Parathyroid adenoma (tissue), 2 donors: Measurements from ENCODE around the gene HOXA4.

ENCODE experiments used
- H2AFZ ChIP-seq: fragments of 300-600 bp; sonication (generic); one replicate; pipeline ENCODE4 v1.7.0; 2017; ENCODE audit warnings: antibody characterized with exemption, mild to moderate bottlenecking
- H3K27ac ChIP-seq: fragments of 300-600 bp; sonication (generic); one replicate; pipeline ENCODE4 v1.7.0; 2017
- H3K27me3 ChIP-seq: fragments of 300-600 bp; sonication (generic); one replicate; pipeline ENCODE4 v1.7.0; 2017; ENCODE audit warnings: low read length; ENCODE audit not compliant: control insufficient read depth, insufficient read depth
- H3K36me3 ChIP-seq: fragments of 300-600 bp; sonication (generic); one replicate; pipeline ENCODE4 v1.7.0; 2017; ENCODE audit warnings: low read length; ENCODE audit not compliant: control insufficient read depth, insufficient read depth
- H3K4me1 ChIP-seq: fragments of 300-600 bp; sonication (generic); one replicate; pipeline ENCODE4 v1.7.0; 2017; ENCODE audit warnings: control low read depth
- H3K4me2 ChIP-seq: fragments of 300-600 bp; sonication (generic); one replicate; pipeline ENCODE4 v1.7.0; 2017; ENCODE audit warnings: low read length
- H3K4me3 ChIP-seq: fragments of 300-600 bp; sonication (generic); one replicate; pipeline ENCODE4 v1.7.0; 2017; ENCODE audit warnings: low read depth, low read length
- H3K79me2 ChIP-seq: fragments of 300-600 bp; sonication (generic); one replicate; pipeline ENCODE4 v1.7.0; 2017; ENCODE audit warnings: control low read depth
- H3K9ac ChIP-seq: fragments of 300-600 bp; sonication (generic); one replicate; pipeline ENCODE4 v1.7.0; 2017; ENCODE audit warnings: mild to moderate bottlenecking
- H3K9me3 ChIP-seq: fragments of 300-600 bp; sonication (generic); one replicate; pipeline ENCODE4 v1.7.0; 2017; ENCODE audit warnings: low read length; ENCODE audit not compliant: control insufficient read depth
- CTCF ChIP-seq: fragments of 300-600 bp; sonication (generic); IDR thresholded peaks from one replicate; pipeline ENCODE4 v1.7.0; 2017; ENCODE audit warnings: antibody characterized with exemption, mild to moderate bottlenecking
- donor health status: primary hyperparathyroidism.

HOXA4 gene

GRCh38 chr7:27174874-27175625, 44.5 kb upstream of the HOXA4 start:
- H3K79me2 ChIP-seq = no peaks in the 10 kb centered on the region
- no peak for TF ChIP-seq CTCF
- no peaks in the 10 kb centered on the region for H3K9me3 ChIP-seq
- H3K4me2 ChIP-seq = no peak overlapping the region
- no peak overlapping the region for H2AFZ ChIP-seq
- no peaks in the 10 kb centered on the region for H3K4me1 ChIP-seq
- H3K36me3 ChIP-seq = no peaks in the 10 kb centered on the region
- peaks cover 40% of the 10 kb centered on the region for H3K27me3 ChIP-seq
- H3K27ac ChIP-seq = no peak overlapping the region
- no peak overlapping the region for H3K4me3 ChIP-seq
- no peak overlapping the region for H3K9ac ChIP-seq

- H3K4me1 ChIP-seq = no peaks in the 10 kb centered on the region
Measured at GRCh38 chr7:27173956-27174873, 43.7 kb upstream of the HOXA4 start, which contains the start of gene HOXA10. Gene HOXA10 (minus strand): TSS chr7:27174320. CDS start chr7:27174306, 14 bp downstream.

DNA sequence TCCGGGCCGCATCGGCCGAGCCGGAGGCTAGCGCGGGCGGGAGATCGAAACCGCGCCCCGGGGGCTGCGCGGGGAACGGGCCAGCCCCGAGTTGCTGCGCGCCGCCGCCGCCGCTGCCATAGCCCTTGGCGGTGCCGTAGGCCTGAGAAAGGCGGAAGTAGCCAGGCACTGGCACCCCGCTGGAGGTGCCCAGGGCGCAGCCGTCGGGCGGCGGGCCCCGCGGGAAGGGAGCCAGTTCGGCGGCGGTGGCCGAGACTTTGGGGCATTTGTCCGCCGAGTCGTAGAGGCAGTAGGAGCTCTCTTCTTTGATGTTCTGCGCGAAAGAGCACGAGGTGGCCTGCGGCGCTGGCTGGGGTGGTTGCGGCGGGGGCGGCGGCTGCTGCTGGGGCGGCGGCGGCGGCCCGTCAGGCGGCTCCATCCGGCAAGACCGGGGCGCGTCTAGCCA, 43.0 kb upstream of the HOXA4 start:
- Histone ChIP-seq H3K9ac (no peak overlapping the region), H3K4me1 (no peaks in the 10 kb centered on the region), H2AFZ (no peak overlapping the region), H3K9me3 (no peaks in the 10 kb centered on the region), H3K79me2 (no peaks in the 10 kb centered on the region), H3K27ac (no peak overlapping the region), H3K36me3 (no peaks in the 10 kb centered on the region), H3K4me2 (peak overlapping the region; percentile 44), H3K4me3 (no peak overlapping the region), H3K27me3 (peaks cover 46% of the 10 kb centered on the region)
- TF ChIP-seq CTCF = no peak

More at GRCh38 chr7:27173956-27174873, 43.7 kb upstream of the HOXA4 start, which contains the start of gene HOXA10:
- Histone ChIP-seq H3K4me2 (peak within 1 kb of the TSS; percentile 44), H2AFZ (no peak within 1 kb of the TSS), H3K27ac (no peak within 1 kb of the TSS), H3K4me3 (no peak within 1 kb of the TSS), H3K27me3 (peaks cover 44% of the 10 kb centered on the region), H3K9me3 (no peaks in the 10 kb centered on the region), H3K36me3 (no peaks in the 10 kb centered on the region), H3K79me2 (no peaks in the 10 kb centered on the region), H3K9ac (no peak within 1 kb of the TSS)
- TF ChIP-seq CTCF = no peak

- H3K4me3 ChIP-seq = no peak overlapping the region
- no peaks in the 10 kb centered on the region for H3K4me1 ChIP-seq
Measured at GRCh38 chr7:27172823-27173510, 42.4 kb upstream of the HOXA4 start.

More at GRCh38 chr7:27172823-27173510, 42.4 kb upstream of the HOXA4 start:
- no peak for TF ChIP-seq CTCF
- H3K79me2 ChIP-seq = no peaks in the 10 kb centered on the region
- no peak overlapping the region for H3K27ac ChIP-seq
- H3K9ac ChIP-seq = no peak overlapping the region
- peak overlapping the region; percentile 44 for H3K4me2 ChIP-seq
- no peaks in the 10 kb centered on the region for H3K36me3 ChIP-seq
- H3K9me3 ChIP-seq = no peaks in the 10 kb centered on the region
- peaks cover 49% of the 10 kb centered on the region for H3K27me3 ChIP-seq
- H2AFZ ChIP-seq = no peak overlapping the region
